HUES48 (cell line): Measurements from ENCODE around the gene GZMM.

Source experiments
- H3K27ac ChIP-seq: one replicate; pipeline ENCODE4 v1.7.0; 2013; ENCODE audit warnings: low read depth, low read length, inconsistent platforms
- H3K27me3 ChIP-seq: 2 replicates; pipeline ENCODE4 v1.6.1; 2013; ENCODE audit warnings: mild to moderate bottlenecking, low read length; ENCODE audit not compliant: control insufficient read depth, insufficient read depth
- H3K36me3 ChIP-seq: 2 replicates; pipeline ENCODE4 v1.6.1; 2013; ENCODE audit warnings: low read length; ENCODE audit not compliant: control insufficient read depth, insufficient read depth
- H3K4me1 ChIP-seq: 2 replicates; pipeline ENCODE4 v1.6.1; 2013; ENCODE audit warnings: mild to moderate bottlenecking, low read length; ENCODE audit not compliant: control insufficient read depth, insufficient read depth
- H3K4me3 ChIP-seq: 2 replicates; pipeline ENCODE4 v1.5.1; 2013; ENCODE audit warnings: mild to moderate bottlenecking, low read depth, low read length
- H3K9ac ChIP-seq: 2 replicates; pipeline ENCODE4 v1.6.1; 2013; ENCODE audit warnings: mild to moderate bottlenecking, low read depth, low read length, moderate library complexity
- H3K9me3 ChIP-seq: 2 replicates; pipeline ENCODE4 v1.6.1; 2013; ENCODE audit warnings: low read length; ENCODE audit not compliant: control insufficient read depth, insufficient read depth

GZMM gene

GRCh38 chr19:543910-544608 is at the start of gene GZMM:
Gene GZMM (plus strand): TSS chr19:544053. CDS start chr19:544072, 19 bp downstream.
- H3K9ac ChIP-seq: no peak within 1 kb of the TSS
- H3K4me1 ChIP-seq: no peaks in the 10 kb centered on the region
- no peaks in the 10 kb centered on the region for H3K9me3 ChIP-seq
- H3K36me3 ChIP-seq: peaks cover 22% of the 10 kb centered on the region
- no peak within 1 kb of the TSS for H3K4me3 ChIP-seq
- H3K27ac ChIP-seq: no peak within 1 kb of the TSS
- H3K27me3 ChIP-seq: no peaks in the 10 kb centered on the region

GRCh38 chr19:494171-495080 is 49.4 kb upstream of the GZMM start:
- H3K9ac ChIP-seq: no peak overlapping the region
- peaks cover 19% of the 10 kb centered on the region for H3K27me3 ChIP-seq
- H3K4me1 ChIP-seq: no peaks in the 10 kb centered on the region
- H3K4me3 ChIP-seq: no peak overlapping the region
- H3K9me3 ChIP-seq: no peaks in the 10 kb centered on the region
- H3K36me3 ChIP-seq: no peaks in the 10 kb centered on the region
- no peak overlapping the region for H3K27ac ChIP-seq

- Histone ChIP-seq H3K4me1 (no peaks in the 10 kb centered on the region), H3K9ac (no peak overlapping the region), H3K9me3 (no peaks in the 10 kb centered on the region), H3K27ac (no peak overlapping the region), H3K4me3 (no peak overlapping the region), H3K36me3 (no peaks in the 10 kb centered on the region), H3K27me3 (peaks cover 24% of the 10 kb centered on the region)
Observed at GRCh38 chr19:495081-495401, 48.8 kb upstream of the GZMM start.

DNA sequence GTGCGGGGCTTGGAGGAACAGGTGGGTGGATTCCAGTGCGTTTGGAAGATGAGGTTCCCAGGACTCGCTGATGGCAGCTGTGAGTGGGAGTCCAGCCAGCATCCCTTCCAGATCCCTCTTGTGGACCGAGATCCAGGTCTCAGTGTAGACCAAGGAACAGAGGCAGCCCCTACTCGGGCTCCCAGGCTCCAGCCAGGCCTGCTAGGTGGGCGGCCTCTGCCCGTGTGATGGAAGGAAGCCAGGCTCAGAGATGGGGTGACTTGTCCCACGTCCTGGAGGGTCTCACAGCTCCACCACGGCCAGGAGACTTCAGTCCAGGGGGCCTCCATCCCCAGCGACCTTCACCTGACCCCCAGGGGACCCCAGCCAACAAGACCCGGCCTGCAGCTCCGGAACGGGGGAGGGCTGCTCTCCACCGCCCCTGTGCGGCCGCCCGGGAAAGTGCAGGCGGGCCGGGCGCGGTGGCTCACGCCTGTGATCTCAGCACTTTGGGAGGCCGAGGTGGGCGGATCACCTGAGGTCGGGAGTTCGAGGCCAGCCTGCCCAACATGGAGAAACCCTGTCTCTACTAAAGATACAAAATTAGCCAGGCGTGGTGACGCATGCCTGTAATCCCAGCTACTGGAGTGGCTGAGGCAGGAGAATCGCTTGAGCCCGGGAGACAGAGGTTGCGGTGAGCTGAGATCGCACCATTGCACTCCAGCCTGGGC is 48.3 kb upstream of the GZMM start:
- H3K9me3 ChIP-seq: no peaks in the 10 kb centered on the region
- no peak overlapping the region for H3K9ac ChIP-seq
- H3K4me3 ChIP-seq: peak overlapping the region; percentile 43; the same call in 1 of the 2 replicates
- no peaks in the 10 kb centered on the region for H3K36me3 ChIP-seq
- peak overlapping the region; percentile 17 for H3K27ac ChIP-seq
- H3K27me3 ChIP-seq: peaks cover 26% of the 10 kb centered on the region
- no peaks in the 10 kb centered on the region for H3K4me1 ChIP-seq

DNA sequence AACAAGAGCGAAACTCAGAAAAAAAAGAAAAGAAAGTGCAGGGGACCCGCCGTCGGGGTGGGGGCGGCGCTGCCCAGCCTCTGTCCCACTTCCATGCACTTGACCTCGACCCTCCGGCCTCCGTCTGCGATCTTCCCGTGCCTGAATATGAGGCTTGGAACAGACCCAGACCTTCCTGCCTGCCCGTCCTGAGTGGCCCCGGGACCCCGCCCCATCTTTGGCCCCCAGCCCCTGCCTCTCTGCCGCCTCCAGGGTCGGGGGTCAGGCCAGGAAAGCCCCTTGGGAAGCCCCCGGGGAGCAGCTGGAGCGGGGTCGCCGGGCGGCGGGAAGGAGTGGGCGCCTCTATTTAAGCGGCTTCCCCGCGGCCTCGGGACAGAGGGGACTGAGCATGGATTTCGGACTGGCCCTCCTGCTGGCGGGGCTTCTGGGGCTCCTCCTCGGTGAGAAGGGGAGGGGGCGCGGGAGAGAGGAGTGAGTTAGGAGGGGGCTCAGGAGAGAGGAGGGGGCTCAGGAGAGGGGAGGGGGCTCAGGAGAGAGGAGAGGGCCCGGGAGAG is 47.7 kb upstream of the GZMM start, which contains the start of gene MADCAM1:
MADCAM1 (plus strand) TSS at position 375 of the 554 bp plus-strand sequence; CDS start at position 389, 14 bp downstream.
- H3K27me3 ChIP-seq: peaks cover 26% of the 10 kb centered on the region
- H3K36me3 ChIP-seq: no peaks in the 10 kb centered on the region
- no peak within 1 kb of the TSS for H3K9ac ChIP-seq
- H3K27ac ChIP-seq: peak within 1 kb of the TSS; percentile 17
- no peaks in the 10 kb centered on the region for H3K4me1 ChIP-seq
- no peaks in the 10 kb centered on the region for H3K9me3 ChIP-seq
- peak within 1 kb of the TSS; percentile 66 for H3K4me3 ChIP-seq

GRCh38 chr19:496986-497385 is 46.9 kb upstream of the GZMM start:
- Histone ChIP-seq H3K27ac (no peak overlapping the region), H3K4me3 (peak overlapping the region; percentile 26; the same call in 1 of the 2 replicates), H3K9me3 (no peaks in the 10 kb centered on the region), H3K27me3 (peaks cover 26% of the 10 kb centered on the region), H3K4me1 (no peaks in the 10 kb centered on the region), H3K36me3 (no peaks in the 10 kb centered on the region), H3K9ac (no peak overlapping the region)

GRCh38 chr19:497491-497868 is 46.4 kb upstream of the GZMM start:
- H3K36me3 ChIP-seq: no peaks in the 10 kb centered on the region
- no peak overlapping the region for H3K9ac ChIP-seq
- no peaks in the 10 kb centered on the region for H3K9me3 ChIP-seq
- H3K27ac ChIP-seq: no peak overlapping the region
- peak overlapping the region; percentile 66 for H3K4me3 ChIP-seq
- peaks cover 26% of the 10 kb centered on the region for H3K27me3 ChIP-seq
- no peaks in the 10 kb centered on the region for H3K4me1 ChIP-seq

DNA sequence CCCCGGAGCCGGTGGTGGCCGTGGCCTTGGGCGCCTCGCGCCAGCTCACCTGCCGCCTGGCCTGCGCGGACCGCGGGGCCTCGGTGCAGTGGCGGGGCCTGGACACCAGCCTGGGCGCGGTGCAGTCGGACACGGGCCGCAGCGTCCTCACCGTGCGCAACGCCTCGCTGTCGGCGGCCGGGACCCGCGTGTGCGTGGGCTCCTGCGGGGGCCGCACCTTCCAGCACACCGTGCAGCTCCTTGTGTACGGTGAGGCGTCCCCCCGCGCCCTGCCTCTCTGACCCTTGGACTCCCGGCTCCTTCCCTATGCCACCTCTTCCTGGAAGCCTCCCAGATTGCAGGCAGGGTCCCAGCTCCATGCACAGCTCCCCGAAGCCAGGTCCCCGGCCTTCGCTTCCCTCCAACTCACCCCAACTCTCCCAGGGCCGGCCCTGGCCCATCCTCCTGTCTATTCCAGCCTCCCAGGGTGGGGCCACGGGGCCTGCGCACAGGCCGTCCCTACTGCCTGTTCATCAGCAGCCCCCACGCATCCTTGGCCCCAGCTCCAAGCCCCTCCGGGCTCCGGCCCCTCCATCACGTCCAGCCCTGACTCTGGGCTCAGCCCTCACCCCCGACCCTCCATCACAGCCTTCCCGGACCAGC is 45.9 kb upstream of the GZMM start:
- H3K4me3 ChIP-seq: peak overlapping the region; percentile 66
- H3K27ac ChIP-seq: no peak overlapping the region
- no peaks in the 10 kb centered on the region for H3K4me1 ChIP-seq
- peaks cover 26% of the 10 kb centered on the region for H3K27me3 ChIP-seq
- no peak overlapping the region for H3K9ac ChIP-seq
- no peaks in the 10 kb centered on the region for H3K9me3 ChIP-seq
- no peaks in the 10 kb centered on the region for H3K36me3 ChIP-seq

- Histone ChIP-seq H3K27me3 (peaks cover 26% of the 10 kb centered on the region), H3K4me1 (no peaks in the 10 kb centered on the region), H3K9ac (no peak overlapping the region), H3K9me3 (no peaks in the 10 kb centered on the region), H3K36me3 (no peaks in the 10 kb centered on the region), H3K27ac (no peak overlapping the region), H3K4me3 (peak overlapping the region; percentile 66; the same call in 1 of the 2 replicates)
Observed at GRCh38 chr19:498511-498891, 45.4 kb upstream of the GZMM start.

DNA sequence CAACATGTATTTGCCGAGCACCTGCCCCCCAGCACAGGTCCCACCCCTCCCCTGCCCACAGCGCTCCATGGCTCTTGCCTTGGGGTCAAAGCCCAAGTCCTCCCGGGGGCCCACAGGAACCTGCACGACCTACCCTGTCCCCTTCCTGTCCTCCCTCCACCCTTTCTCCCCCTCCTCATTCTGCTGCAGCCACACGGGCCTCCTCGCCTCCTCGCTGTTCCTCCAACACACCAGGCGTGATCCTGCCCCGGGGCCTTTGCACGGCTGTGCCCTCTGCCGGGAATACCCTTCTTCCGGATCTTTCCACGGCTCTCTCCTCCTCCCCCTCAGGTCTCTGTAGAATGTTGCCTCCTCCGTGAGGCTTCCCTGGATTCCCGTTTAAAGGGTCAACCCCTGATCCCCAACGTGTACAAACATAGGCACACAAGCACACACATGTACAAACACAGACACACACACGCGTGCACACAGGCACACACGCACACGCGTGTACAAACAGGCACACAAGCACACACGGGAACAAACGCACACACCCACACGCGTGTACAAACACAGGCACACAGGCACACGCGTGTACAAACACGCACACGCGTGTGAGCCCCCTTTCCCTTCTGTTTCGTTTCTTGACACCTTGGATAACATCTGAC is 44.8 kb upstream of the GZMM start:
- Histone ChIP-seq H3K27me3 (peaks cover 26% of the 10 kb centered on the region), H3K9me3 (no peaks in the 10 kb centered on the region), H3K27ac (no peak overlapping the region), H3K4me1 (no peaks in the 10 kb centered on the region), H3K36me3 (no peaks in the 10 kb centered on the region), H3K9ac (no peak overlapping the region), H3K4me3 (no peak overlapping the region)
